GM04503 (cell line): Measurements from ENCODE around the gene TBX20.
"Not testable (repeated sequence)": the region's sequence is repeated elsewhere in the genome, so short reads cannot be mapped to it uniquely, and the experiment has no call there.

Experiments
- DNase-seq: peaks from one replicate; pipeline ENCODE4 v3.0.0-alpha.2; 2012; ENCODE audit warnings: low read depth

Gene TBX20

GRCh38 chr7:35161059-35161740 is 92.7 kb downstream of the TBX20 start:
- not testable (repeated sequence) for DNase-seq
